HG03342 (cell line): ENCODE measurements around the gene OIT3.
"Not testable (repeated sequence)": the region's sequence is repeated elsewhere in the genome, so short reads cannot be mapped to it uniquely, and the experiment has no call there.

Experiments used
- ATAC-seq: cut with Tn5 transposase; IDR thresholded peaks from one replicate; pipeline ENCODE4 v1.9.1; 2021; ENCODE audit warnings: mild to moderate bottlenecking, moderate library complexity; ENCODE audit not compliant: unreplicated experiment

OIT3 gene

DNA sequence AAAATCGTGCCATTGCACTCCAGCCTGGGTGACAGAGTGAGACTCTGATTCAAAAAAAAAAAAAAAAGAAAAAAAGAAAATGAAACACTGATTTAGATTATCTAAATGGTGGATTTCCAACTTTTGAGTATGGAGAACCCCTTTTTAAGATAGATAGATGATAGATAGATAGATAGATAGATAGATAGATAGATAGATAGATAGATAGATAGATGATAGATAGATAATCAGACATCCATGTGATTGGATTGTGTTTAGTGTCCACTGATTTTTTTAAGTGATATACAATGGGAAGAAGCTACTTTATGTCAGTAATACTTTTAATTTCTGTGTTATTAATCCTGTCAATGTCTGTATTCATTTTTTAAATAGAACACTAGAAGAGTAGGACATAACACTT lies 6.0 kb downstream of the OIT3 start:
- ATAC-seq, result no peak

DNA sequence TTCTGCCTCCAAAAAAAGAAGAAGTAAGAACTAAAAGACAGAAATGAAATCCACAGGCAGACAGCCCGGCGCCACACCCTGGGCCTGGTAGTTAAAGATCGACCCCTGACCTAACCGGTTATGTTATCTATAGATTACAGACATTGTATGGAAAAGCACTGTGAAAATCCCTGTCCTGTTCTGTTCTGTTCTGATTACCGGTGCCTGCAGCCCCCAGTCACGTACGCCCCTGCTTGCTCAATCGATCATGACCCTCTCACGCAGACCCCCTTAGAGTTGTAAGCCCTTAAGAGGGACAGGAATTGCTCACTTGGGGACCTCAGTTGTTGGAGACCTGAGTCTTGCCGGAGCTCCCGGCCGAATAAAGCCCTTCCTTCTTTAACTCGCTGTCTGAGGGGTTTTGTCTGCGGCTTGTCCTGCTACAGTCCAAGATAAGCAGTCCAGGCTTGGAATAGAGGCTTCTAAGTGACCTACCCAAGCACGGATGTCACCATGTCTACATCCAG lies 10.5 kb downstream of the OIT3 start:
- not testable (repeated sequence) for ATAC-seq

DNA sequence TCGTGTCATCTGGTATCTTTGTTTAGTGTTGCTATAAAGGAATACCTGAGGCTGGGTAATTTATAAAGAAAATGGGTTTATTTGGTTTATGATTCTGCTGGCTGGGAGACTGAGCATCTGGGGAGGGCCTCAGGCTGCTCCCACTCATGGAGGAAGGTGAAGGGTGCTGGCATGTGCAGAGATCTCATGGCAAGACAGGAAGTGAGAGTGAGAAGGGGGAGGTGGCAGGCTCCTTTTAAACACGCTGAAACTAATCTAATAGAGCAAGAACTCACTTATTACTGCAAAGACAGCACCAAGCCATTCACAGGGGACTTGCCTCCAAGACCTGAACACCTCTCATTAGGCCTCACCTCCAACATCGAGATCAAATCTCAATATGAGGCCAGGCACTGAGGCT lies 11.3 kb downstream of the OIT3 start:
- no peak for ATAC-seq

DNA sequence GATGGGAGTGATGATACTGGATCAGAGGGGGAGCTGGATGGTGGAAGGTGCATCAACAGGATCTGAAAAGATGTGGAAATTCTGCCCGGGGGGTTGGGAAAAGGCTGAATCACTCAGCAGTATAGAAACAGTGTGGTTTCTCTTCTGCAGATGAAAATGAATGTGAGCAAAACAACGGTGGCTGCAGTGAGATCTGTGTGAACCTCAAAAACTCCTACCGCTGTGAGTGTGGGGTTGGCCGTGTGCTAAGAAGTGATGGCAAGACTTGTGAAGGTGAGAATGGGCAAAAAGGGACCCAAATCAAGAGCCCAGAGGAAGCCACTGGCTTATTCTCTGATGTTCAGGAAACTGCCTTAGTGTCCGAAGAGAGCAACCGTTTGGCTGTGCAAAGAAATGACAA lies 12.9 kb downstream of the OIT3 start:
- ATAC-seq, result no peak

DNA sequence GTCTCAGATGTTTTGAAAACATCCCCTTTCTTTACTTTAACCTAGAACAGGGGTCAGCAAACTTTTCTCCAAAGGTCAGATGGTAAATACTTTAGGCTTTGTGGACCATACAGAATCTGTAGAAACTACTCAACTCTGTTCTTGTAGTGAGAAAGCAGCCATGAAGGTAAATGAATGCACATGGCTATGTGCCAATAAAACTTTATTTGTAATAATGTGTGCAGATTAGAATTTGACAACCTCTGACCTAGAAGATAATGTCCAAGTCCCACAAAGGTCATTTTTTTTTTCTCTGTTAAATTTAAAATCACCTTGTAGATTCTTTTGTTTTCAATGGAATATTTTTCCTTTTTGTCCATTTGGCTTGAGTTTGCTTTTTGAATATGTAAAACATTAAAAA lies 17.2 kb downstream of the OIT3 start:
- ATAC-seq, result no peak

DNA sequence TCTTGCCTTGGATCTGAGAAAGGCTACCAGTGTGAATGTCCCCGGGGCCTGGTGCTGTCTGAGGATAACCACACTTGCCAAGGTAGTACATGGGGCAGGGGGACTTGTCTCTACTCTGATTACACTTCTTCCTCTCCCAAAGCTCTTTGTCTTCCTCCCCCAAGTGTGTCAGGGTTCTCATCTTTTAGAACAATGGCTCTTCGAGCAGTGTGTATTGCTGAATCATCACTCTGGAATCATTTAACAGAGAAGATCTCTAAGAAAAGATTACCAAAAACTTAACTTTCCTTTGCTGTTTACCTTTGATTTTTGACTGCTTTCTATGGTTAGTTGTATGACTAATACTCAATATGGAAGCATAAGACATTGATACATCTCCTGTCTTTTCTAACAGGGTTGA lies 18.2 kb downstream of the OIT3 start:
- ATAC-seq, result no peak

DNA sequence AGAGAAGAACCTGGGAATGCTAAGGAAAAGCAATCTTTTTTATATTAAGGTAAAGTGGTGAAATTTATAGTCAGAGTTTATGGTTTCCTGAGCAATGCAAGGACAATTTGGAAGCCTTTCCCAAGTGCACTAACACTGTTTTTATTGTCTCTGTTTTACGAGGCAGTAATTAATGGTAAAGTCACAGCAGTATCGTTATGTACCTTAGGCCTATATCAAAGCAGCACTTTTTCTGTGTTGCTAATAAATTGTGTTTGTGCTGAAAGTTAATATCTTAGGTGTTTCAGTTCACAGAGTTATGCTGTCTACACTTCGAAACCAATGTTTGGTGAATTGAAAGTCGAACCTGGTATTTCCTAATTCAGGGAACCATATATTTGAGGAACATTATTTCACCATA lies 19.2 kb downstream of the OIT3 start:
- no peak for ATAC-seq

DNA sequence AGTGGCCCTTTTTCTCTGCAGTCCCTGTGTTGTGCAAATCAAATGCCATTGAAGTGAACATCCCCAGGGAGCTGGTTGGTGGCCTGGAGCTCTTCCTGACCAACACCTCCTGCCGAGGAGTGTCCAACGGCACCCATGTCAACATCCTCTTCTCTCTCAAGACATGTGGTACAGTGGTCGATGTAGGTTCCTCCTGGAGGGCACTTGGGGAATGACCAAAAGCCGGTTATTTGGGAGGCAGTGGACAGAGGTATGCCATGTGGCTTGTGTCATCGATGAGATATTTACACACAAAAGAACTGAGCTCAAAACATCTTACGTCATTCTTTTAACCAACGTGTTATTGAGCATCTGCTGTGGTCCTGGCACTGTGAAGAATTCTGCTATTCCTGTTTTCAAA lies 19.7 kb downstream of the OIT3 start:
- no peak for ATAC-seq

DNA sequence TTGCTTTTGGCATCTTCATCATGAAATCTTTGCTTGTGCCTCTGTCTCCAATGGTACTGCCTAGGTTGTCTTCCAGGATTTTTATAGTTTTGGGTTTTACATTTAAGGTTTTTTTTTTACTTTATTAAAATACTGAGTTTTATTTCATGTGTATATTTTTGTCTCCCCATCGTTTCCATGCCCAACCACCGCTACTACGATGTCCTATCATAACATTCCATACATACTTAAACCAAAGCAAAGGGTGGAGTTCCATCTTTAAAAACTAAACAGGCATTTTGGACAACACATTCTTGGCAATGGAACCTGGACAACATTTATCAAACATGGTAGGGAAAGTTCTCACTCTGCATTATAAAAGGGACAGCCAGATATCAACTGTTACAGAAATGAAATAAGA lies 23.7 kb downstream of the OIT3 start:
- not testable (repeated sequence) for ATAC-seq

DNA sequence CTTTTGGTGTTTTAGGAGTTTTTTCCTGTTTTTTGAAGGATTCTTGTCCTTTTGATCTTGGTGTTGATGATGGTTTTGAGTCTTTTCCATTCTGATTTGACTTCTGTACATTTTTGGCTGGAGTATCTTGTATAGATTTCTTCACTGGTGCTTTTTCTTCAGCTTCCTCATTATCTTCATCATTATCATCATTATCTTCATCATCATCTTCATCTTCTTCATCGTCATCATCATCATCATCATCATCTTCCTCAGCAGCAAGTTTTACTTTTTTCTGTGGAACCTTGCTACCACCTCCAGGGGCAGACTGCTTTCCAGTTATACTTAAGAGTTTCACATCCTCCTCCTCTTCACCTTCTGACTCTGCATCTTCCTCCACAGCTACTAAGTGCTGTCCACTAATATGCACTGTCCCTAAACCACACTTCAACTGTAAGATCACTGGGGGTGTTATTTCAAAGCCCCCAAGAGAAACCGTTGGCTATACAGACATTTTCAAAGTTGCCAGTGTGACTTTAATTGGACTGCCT lies 24.3 kb downstream of the OIT3 start:
- not testable (repeated sequence) for ATAC-seq

DNA sequence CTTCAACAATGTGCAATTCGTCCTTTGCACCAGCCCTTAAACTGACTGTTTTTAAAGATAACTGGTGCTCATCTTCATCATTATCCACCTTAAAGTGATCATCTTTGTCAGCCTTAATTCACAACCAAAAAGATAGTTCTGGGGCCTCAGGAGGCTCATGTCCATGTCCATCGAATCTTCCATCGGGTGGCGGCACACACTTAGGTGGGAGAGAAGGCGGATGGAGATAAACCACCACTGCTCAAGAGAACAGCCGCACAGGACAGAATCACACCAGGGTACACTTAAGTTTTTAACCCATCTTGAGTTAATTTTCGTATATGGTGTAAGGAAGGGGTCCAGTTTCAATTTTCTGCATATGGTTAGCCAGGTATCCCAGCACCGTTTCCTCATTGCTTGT lies 24.8 kb downstream of the OIT3 start:
- no peak for ATAC-seq

DNA sequence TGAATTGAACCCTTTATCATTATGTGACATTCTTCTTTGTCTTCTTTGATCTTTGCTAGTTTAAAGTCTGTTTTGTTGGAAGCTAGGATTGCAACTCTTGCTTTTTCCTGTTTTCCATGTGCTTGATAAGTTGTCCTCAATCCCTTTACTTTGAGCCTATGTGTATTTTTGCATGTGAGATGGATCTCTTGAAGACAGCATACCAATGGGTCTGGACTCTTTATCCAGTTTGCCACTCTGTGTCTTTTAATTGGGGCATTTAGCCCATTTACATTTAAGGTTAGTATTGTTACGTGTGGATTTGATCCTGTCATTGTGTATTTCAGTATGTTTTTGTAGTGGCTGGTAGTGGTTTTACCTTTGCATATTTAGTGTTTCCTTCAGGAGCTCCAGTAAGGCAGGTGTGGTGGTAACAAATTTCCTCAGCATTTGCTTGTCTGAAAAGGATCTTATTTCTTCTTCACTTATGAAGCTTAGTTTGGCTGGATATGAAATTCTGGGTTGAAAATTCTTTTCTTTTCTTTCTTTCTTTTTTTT lies 27.7 kb downstream of the OIT3 start:
- not testable (repeated sequence) for ATAC-seq

DNA sequence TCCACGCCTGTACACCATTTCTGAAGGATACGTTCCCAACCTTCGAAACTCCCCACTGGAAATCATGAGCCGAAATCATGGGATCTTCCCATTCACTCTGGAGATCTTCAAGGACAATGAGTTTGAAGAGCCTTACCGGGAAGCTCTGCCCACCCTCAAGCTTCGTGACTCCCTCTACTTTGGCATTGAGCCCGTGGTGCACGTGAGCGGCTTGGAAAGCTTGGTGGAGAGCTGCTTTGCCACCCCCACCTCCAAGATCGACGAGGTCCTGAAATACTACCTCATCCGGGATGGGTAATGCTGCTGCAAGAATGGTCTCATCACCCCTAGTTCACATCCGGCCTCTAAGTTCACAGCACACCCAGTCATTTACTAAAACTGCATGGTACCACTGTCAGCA lies 30.8 kb downstream of the OIT3 start:
- ATAC-seq, result no peak

DNA sequence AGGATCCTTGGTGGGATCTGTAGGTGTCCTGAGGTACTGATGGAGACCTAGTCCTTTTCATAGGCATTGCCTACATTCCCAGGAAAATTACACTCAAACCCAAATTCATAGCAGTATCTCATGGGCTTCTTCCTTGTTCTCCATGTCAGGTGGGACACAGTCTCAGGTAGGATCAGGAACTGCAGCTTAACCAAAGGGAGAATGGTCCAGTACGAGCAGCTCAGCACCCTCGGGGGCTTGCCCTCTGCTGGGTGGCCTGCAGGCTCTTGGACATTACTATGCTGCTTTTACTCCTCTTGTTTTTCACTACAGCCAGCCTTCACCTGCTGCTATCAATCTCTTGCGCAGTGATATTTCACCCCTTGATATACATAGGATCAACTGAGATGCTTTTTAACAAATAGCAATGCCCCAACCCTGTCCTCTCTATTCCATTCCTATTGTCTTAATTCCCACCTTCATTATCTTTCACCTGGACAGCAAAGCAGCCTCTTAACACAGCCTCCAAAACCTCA lies 32.5 kb downstream of the OIT3 start:
- no peak for ATAC-seq

DNA sequence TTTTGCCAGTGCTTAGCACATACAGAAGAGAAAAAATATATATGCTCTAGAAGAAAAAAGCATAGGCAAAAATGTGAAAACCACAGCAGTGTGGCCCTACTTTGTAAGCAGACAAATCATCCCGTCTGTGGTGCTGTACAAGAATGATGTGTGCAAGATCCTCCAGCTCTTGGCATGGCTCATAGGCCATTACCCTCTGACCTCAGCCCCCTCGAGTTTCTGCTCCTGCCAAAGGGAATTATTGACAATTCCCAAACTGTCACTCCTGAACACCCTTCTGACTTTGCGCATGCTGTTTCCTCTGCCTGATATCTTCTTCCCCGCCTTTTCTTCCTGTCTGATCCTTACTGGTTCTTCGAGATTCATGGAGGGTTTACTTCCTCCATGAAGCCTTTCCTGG lies 33.9 kb downstream of the OIT3 start:
- ATAC-seq, result no peak

DNA sequence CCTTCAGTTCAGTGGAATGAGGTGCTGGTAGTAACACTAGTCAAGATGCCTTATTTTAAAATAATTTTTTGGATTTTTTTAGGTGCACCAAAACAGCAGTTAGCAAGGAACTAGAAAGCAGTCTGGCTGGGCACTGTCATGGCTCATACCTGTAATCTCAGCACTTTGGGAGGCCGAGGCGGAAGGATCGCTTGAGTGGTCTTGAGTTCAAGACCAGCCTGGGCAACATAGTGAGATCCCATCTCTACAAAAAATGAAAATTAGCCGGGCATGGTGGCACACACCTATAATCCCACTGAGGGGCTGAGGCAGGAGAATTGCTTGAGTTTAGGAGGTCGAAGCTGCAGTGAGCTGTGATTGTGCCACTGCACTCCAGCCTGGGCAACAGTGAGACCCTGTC lies 35.3 kb downstream of the OIT3 start:
- no peak for ATAC-seq

DNA sequence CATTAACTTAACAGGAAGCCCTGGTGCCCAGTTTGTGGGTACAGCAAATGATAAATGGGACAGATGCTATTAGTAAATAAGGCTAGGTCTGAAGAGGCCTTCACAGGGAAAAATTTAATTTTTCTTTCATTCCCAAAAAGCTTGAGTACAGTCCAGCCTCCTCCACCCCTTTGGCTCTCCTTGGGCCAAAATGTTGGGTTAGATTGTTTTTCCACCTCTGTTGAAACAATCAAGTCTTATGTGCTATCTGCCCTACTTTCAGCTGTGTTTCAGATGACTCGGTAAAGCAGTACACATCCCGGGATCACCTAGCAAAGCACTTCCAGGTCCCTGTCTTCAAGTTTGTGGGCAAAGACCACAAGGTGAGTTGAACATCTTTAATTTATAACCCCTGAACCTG lies 36.7 kb downstream of the OIT3 start:
- ATAC-seq, result no peak

DNA sequence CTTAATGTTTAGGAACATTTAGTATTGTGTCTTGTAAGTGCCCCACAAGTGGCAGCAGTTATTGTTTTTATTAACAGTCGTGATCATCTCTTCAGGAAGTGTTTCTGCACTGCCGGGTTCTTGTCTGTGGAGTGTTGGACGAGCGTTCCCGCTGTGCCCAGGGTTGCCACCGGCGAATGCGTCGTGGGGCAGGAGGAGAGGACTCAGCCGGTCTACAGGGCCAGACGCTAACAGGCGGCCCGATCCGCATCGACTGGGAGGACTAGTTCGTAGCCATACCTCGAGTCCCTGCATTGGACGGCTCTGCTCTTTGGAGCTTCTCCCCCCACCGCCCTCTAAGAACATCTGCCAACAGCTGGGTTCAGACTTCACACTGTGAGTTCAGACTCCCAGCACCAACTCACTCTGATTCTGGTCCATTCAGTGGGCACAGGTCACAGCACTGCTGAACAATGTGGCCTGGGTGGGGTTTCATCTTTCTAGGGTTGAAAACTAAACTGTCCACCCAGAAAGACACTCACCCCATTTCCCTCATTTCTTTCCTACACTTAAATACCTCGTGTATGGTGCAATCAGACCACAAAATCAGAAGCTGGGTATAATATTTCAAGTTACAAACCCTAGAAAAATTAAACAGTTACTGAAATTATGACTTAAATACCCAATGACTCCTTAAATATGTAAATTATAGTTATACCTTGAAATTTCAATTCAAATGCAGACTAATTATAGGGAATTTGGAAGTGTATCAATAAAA lies 38.9 kb downstream of the OIT3 start:
- ATAC-seq, result no peak

DNA sequence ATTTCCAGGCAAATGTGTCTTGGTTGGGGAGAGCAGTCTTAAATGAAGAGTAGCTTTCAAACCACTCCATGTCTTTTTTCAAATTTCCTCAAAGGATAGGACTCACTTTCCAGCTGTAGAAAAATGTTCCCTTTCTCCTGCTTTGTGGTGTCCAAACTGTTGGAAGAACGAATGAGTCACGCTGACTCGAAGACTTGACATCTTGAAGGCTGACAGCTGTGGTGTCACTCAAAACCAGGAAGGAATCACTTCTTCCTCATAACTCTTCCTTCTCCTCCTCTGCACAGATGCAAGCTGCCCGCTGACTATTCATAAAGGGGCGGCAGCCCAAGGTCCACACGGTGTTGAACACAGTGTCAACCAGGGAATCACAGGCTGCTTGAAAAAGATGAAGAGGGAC lies 41.8 kb downstream of the OIT3 start:
- no peak for ATAC-seq

DNA sequence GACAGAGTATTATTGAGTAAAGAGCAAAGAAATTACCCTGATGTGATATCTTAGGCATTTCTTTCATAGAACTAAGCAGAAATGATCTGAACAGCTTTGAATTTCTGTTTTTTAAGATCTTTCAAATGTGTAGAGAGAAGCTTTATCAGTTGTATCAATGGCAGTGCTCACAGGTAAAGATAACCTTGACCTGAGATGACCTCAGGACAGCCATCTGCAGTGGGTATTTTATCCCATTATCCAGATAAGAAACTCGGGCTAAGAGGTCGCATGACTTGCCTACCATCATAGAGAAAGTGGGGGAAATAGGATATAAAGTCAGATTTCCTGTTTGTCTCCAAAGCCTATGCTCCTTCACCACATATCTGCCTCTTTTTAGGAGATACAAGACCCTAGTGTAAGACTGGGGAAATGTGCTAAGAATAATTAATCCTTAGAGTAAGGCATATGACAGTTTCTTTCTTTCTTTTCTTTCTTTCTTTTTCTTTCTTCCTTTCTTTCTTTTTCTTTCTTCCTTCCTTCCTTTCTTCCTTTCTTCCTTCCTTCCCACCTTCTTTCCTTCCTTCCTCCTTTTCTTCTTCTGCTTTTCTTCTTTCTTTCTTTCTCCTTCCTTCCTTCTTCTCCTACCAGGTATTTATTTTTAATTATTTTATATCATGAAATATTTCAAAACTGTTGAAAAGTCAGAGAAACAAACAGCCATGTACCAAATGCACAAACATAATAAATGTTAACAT lies 50.1 kb downstream of the OIT3 start:
- ATAC-seq, result no peak

DNA sequence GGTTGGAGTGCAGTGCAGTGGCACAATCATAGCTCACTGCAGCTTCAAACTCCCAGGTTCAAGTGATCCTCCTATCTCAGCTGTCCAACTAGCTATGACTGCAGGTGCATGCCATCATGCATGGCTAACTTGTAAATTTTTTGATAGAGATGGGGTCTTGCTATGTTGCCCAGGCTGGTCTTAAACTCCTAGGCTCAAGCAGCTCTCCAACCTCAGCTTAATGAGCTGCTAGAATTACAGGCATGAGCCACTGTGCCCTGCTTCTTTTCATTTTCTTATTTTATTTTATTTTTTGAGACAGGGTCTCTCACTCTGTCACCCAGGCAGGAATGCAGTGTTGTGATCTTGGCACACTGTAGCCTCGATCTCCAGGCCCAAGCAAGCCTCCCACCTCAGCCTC lies 53.4 kb downstream of the OIT3 start:
- no peak for ATAC-seq

DNA sequence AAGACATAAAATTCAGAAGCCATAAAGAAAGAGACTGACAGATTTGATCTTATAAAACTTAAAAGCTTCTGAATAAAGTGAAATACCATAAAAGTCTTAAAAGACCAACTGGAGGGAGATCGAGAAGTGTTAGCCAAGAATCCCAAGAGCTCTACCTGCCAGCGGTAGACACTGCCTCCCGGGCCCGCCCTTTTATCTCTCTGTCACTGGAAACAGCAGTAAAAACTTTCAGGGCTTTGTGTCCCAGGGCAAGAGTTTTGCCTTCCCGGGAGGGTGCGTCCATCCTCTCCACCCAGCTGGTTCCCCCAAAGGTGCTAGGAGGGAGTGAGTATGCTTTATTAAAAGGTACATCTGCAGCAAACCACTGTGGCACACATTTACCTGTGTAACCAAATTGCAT lies 55.2 kb downstream of the OIT3 start:
- ATAC-seq, result no peak
